CD1c-positive myeloid dendritic cell (primary cell): ENCODE data around the gene DDI1.

Experiments used
- DNase-seq: peaks from one replicate; pipeline ENCODE4 v3.0.0-alpha.2; 2016; ENCODE audit errors: extremely low spot score

The DDI1 gene

DNA sequence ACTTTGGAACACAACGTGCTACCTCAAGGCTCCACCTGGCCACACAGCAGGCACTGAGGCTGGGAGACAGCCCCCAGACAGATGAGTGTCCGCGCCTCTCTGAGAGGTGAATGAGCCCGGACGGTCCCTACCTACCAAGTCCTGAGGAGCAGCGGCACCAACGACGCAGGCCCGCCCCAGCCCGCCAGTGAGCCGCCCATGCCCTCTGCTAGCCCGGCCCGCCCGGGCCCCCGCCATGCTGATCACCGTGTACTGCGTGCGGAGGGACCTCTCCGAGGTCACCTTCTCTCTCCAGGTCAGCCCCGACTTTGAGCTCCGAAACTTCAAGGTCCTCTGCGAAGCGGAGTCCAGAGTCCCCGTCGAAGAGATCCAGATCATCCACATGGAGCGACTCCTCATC, at the start of gene DDI1:
DDI1 (plus strand) TSS at position 53 of the 400 bp plus-strand sequence; CDS start at position 236, 183 bp downstream.
- no peak for DNase-seq

DNA sequence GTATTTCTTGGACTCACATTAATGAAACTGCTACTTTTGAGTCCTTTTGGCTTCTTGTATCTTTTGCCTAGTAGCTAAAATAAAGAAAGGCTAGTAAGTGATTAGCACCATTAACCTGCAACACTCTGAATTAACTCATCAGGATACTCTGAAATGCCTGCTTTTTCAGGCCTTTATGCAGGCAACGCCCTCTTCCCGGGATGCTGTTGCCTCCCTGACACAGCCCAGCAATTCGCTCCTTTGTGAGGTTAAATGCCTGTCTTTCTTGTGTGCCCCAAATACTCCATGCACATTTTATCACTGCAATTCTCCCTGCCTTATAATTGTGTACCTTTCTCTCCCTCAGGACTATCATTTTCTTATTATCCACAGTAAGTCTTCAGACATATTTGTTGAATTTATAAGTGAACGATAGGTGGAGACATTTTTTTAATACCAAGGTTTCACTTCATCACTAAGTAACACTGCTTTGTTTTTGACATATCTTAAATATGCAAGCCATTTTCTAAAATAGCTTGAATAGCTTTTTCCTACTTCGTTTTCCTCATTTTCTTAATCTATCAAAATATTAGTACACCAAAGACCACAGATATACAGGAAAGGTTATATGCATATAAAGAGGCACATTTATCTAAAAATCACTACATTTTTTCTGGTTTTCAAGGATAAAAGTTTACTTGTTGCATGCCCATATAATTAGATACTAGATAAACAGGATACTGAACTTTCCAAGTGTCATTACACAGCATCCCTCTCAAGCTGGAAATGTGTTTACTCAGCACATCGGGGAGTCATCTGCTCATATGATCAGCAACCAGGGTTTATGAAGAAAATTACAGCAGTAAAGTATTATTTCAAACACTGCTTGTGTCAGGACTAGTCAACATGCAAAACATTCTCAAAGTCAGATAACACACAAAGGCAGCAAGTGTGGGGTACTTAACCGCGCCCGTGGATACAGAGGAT, 48.5 kb upstream of the DDI1 start:
- no peak for DNase-seq

DNA sequence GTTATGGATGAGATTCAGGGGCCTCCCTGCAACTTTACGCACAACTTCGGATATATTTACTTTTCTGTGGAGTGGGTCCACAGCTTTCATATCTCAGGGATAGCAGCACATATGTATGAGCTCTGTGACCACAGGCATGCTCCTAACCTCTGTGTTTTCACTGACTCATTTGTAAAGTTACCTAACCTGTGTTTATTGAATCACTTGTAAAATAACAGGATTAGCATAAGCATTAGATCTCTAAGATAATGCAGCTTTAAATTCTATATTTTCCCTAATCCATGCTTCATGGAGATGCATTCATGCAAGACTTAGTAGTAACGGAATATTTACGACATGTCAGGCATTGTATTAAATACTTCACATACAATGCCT, 47.9 kb upstream of the DDI1 start:
- DNase-seq = no peak

DNA sequence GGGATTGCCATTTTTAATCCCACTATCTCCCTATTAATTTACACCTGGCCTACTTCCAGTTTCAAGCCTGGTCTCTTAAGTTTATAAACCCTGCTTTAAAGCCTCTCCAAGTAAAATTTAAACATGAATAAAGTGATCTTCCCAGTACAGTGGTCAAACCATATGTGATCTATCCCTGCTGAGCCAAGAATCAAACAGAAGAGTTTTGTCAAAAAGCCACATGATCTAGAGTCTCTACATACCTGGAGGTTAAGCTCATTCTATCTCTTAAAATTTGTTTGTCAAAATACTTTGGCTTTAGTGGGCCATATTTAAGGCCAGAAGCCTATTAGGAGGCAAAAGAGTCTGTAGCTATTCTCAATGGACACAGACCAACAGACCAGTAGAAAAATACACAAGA, 42.9 kb upstream of the DDI1 start:
- DNase-seq = no peak

DNA sequence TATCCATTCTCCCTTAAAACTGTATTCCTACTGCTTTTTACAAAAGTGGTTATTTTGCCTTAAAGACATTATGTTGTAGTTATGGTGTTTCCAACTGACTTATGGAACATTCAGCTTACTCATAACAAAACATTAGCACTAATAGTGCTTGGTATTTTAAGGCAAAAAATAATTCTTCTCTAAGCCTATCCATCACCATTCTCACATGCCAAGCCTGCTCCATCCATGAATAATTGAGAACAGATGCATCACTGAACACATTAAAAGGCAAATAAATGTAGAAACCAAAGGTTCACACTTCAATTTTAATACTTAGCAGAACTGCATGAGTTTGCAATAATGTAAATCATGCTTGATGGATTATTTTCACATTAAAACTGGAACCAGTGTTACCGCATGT, 42.3 kb upstream of the DDI1 start:
- DNase-seq = no peak

DNA sequence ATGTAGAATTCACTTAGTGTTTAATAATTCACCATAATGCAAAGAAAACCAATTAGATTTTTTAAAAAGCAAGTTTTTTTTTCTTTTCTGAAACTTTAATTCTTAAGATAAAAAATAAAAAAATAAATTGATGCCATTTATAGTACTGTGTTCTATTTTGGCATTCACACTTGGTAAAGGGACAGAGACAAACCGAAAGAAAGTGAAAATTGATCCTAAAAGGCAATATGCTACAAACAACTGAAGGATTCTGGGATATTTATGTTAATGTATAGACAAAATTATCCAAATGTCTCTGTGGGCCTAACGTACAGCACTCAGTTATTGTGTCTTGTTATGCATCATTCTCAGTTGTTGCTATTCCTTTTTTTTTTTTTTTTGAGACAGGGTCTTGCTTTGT, 41.9 kb upstream of the DDI1 start:
- DNase-seq = no peak

DNA sequence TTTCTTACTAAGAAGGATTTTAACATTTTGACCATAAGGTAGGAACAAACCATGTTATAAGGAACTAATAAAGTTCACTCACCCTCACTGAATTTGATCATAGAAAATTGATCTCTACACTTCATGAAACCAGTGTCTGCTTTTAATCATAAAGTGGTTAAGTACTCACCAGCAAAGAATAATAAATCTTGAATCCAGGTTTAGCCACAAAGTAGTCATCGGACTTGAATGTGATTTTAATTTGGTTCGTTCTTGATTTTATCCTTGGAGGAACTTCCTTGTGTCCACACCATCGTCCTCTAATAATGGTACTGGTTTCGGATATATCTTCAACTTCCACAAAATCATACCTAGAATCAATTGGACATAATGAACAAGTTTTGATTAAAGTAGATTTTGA, 40.5 kb upstream of the DDI1 start:
- no peak for DNase-seq

DNA sequence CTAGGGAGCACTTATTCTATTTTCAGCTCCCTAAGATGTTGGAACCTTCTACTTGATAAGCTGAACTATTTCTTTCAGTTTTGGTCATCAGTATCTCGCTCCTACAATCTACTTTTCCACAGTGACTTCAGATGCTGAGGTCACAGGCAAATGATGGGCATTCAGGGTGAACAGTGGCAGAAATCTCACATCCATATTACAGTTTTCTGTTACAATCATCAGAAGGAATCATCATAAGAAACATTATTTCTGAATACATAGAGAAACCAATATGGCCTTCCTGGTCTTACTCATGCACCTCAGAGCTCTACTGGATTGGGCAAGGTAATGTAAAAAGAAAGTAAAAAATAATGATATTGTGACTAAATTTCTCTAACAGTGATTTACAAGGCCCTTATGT, 39.4 kb upstream of the DDI1 start:
- DNase-seq = no peak

DNA sequence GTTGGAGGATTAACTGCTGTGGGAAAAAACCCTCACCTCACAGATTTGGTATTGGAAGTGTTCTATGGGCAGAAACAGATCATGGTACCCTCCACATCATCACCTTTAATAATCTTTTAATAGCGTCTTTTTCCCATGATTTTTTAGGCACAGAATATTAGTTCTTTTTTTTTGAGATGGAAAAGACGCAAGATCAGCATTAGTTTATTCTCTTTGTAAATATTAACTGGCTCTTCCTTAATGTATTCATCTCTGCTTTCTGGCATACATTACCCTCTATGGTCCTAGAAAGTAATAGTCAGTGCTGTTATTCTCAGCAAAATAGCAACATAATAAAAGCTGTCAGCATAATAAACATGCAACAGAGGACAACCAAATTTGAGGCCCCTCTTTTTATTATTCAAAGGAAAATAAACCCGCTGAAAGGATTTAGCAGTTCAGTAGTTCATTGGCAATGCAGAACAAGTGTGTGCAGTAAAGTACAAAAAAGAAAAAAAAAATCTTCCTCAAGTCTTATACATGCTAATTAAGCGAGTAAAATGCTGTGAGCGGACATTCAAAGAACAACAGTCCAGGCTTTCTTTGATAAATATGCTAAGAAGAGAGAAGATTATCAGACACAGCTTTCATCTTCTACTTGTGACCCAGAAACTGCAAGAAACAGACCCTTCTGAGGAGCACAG, 37.5 kb upstream of the DDI1 start:
- no peak for DNase-seq

DNA sequence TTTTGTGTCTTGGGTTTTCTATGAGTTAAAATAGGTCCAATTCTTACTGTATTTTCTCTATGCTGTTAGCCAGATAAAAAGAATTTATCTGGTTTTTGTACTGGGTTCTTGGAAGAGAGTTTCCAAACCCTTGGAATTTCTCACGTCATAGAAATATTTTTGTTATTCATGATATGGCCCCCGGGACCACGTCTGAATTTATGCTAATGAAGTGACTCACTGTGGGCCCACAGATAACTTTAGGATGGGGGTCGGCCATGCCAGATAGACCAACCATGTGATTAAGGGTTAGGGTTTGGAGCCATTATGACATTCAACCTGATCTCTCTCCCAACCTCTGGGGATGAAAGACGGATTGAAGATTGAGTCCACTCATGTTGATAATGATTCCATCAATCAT, 35.6 kb upstream of the DDI1 start:
- no peak for DNase-seq

DNA sequence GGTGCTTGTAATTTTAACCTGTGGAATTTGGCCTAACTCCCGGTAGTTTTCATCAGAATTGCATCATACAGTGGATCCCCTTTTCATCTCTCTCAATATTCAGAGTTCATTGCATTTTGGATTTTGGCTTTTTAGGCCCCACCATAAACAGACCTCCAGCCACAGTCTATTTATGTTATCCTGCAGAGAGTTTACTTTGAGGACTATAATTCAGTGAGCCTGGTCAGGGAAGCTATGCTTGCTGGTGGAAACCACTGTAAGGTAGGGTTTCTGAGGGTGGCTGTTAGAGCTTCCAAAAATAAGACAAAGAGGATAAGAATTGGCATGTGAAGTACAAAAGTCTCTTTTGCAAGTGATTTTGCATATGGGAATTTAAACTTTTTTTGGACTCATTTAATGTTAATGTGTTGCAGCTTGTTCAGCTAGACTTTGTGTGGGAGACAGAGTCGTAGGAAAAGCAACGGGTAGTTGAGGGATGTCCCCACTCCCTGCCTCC, 34.8 kb upstream of the DDI1 start:
- no peak for DNase-seq

DNA sequence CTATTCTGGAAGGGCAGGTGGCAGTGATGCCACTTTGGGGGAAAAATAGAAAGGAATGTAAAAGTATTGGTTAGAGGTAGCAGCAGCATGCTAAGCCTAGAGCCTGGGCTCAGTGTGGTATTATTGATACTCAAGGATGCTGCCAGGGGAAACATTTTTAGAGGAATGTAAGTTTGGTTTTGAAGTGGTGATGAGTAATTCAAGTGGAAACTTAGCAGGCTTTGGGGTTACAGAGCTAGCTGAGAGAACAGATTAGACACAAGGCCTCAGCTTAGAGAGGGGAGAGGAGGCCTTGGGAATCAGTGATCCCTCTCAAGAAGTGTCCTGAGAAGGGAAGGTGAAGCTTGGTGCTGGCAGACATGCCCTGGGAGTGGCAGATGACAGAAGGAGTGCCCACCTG, 32.9 kb upstream of the DDI1 start:
- DNase-seq = no peak

DNA sequence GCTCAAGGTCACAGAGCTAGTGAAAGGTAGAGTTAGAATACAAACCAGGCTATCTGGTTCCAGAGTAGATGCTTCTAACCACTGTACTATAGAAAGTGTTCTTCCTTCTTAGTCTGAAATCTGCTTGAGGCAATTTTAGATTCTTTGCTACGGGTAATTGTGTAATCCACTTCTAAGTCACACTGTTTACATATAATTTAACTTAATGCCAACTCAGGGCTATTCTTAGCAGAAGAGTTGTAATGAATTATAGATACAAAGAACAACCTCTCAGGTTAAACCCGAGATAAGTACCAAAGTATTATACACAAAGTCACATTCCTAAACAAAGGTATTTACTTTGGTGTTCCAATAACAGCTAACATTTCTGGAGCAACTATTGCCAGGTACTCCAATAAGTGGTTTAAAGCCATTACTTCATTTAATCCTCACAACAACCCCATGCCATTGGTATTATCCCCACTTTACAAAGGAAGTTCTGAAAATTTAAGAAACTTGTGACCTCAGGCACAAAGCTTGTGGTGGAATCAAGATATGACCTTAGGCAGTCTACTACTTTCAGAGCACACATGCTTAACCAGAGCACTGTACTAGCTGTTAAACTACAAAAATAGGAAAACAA, 31.1 kb upstream of the DDI1 start:
- no peak for DNase-seq

DNA sequence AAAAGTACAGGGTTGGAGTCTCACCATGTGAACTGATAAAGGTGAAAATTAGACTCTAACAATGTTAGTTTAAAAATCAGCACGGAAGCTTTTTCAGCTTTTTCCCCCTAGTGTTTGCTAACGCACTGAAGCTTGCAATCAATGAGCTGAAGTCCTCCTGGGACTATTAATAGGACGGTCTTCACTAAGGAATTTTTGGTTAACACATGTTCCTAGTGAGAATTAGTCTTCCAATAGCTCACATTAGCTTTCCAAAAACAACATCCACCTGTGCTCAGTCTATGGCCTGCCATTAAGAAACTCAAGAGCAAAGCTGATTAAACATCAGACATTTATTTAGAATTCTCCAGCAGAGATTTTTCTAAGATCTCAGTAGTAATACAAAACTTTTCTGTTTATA, 26.7 kb upstream of the DDI1 start:
- DNase-seq = no peak

DNA sequence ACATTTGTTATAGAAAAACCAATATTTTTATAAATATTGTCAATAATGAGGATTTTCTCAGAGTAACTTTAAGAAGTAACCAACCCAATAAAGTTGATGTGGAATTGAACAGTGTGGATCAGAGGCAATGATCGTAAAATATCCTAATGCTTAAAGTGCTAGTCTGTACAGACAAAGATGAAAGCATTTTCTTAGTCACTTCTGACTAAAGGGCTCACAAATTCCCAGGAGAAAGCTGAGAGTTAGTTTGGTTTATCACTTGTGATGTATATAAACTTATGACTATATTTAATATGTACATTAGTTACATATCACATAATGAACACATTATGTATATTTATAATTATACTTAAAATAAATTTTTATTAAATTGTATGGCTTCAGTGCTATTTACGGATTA, 25.4 kb upstream of the DDI1 start:
- no peak for DNase-seq

DNA sequence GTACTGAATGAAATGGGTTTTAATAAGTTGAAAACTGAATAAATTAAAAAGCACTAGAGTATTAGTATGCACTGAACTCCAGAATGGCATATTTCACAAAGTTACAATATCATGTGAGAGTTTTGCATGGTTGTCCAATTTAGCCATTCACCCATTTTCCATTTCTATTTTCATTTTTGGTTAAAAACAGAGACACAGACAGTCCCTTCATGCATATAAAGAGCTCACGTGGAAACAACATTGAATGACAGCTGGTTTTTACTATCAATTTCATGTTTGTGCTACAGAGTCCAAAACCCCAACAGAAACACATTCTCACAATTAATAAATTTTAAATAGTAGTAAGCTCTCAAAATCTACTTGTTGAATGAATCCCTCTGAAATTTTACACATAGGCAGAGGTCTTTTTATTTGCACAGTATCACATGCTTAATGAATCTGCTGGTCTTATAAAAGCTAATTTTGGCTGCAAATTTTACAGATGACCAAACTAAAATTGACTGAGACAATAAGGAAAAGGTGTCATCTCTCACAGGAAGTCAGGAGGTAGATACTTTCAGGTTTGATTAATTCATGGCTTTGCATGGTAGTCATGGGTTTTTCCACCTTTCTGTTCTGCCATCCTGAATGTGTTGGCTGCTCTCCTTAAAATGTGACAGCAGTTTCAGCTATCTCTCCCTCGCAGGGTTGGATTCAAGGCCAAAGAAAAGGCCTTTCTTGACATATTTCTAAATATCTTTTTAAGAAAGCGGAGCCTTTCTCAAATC, 20.6 kb upstream of the DDI1 start:
- no peak for DNase-seq

DNA sequence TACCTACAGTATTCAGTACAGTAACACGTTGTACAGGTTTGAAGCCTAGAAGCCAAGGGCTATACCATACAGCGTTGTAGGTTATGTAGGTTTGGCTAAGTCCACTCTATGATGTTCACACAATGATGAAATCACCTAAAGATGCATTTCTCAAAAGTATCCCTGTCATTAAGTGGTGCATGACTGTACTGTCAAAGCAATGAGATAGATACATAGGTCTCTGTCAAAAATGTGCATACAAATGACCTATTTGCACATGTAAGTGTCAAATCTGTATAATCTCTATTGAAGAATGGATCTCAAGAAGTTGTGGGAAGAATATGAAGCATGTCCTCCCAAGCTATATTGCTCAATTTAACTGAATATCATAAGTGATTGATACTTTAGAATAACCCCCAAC, 11.9 kb upstream of the DDI1 start:
- no peak for DNase-seq

DNA sequence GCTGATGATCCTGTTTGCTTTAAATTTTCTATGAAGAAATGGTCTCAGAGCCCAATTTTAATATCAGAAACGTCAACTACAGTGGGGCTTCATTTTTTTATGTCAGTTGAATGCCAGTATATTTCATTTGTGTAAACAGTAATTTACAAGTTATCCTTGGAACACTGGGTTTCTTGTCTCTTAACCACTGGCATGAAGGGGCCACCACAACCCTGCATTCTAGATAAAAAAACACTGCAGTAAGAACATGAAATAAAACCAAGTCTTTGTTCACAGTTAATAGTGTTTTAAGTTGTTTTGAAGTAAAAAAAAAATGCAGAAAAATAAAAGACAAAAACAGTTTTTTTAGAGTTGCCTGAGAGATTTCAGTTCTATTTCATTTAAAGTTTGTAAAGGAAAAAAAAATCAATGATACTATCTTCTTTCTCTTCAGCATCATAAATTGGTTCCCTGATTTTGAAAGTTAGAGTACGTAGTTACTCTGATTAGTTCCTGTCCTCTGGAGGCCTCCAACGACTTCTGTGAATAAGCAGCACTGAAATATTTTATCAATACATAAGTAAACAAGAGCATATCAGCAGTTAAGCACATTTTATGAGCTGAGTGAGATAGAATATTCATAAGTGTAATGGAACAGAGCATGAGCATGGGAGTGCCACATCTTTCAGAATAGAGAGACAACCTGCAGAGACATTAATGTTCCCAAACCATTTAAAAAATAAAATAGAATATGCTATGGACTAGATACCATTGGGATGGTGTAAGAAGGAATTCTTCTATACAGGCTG, 7.8 kb upstream of the DDI1 start:
- DNase-seq = no peak

DNA sequence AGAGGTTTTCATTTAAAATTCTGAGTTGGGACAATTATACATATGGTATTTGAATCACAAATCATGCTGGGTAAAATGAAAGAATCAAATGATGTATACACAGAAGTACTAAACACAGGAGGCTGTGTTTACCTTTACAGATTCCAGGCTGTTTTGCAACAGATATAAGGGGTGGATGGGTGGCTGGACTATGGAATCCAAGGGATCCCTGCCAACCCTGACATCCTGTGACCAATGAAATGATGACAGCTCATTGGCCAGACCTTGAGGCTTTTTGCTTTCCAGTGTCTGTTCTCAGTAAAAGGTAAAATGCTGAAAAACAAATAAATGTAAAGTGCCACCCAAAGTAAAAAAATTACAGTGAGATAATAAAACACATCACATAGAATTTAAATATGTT, 3.3 kb upstream of the DDI1 start:
- DNase-seq = no peak

DNA sequence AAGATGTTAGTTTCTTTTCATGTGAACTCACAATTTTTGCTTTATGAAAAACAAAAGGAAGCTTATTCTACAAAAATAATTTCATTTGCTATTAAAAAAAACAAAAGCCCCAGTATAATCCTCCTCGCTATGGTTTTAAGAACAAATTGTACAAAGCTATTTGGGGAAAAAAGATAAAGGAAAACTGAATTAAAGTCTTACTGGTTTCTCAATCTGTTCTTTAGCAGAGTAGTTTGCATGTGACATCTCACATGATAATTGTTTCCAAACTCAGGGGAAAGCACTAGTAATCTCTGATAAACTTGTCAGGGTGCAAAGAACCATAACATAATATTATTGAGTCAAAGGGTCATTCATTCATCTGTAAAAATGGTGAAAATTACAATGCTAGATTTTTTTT, 2.9 kb upstream of the DDI1 start:
- DNase-seq = no peak

DNA sequence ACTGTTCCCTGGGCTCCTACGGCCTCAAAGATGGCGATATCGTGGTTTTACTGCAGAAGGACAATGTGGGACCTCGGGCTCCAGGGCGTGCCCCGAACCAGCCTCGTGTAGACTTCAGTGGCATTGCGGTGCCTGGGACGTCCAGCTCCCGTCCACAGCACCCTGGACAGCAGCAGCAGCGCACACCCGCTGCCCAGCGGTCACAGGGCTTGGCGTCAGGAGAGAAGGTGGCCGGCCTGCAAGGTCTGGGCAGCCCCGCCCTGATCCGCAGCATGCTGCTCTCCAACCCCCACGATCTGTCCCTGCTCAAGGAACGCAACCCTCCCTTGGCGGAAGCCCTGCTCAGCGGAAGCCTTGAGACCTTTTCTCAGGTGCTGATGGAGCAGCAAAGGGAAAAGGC, 555 bp downstream of the DDI1 start:
- no peak for DNase-seq
